Left ventricle myocardium inferior (tissue), 1 donor: ENCODE data around the gene CHTF8. TPM values are rescaled to one million over a fixed set of nuclear protein-coding genes. Genes with fewer than 3 reads are reported as not detected.
A peak's percentile ranks its signal among the peaks of the same experiment; 100 is the strongest.
"Not testable (repeated sequence)": the region's sequence is repeated elsewhere in the genome, so short reads cannot be mapped to it uniquely, and the experiment has no call there.

Source experiments
- DNase-seq: peaks from one replicate; pipeline ENCODE4 v3.0.0-alpha.2; 2020
- H3K27ac ChIP-seq: fragments of 200-600 bp; replicated peaks from 2 replicates; pipeline ENCODE4 v1.8.0; 2021
- H3K27me3 ChIP-seq: fragments of 200-600 bp; 2 replicates; pipeline ENCODE4 v1.8.0; 2021; ENCODE audit warnings: low read depth
- H3K36me3 ChIP-seq: fragments of 200-600 bp; 2 replicates; pipeline ENCODE4 v1.8.0; 2021
- H3K4me1 ChIP-seq: fragments of 200-600 bp; 2 replicates; pipeline ENCODE4 v1.8.0; 2021
- H3K4me3 ChIP-seq: fragments of 200-600 bp; 2 replicates; pipeline ENCODE4 v1.8.0; 2021; ENCODE audit warnings: mild to moderate bottlenecking, moderate library complexity
- H3K9me3 ChIP-seq: fragments of 200-600 bp; replicated peaks from 2 replicates; pipeline ENCODE4 v1.8.0; 2021
- intact Hi-C: fragments of 100-400 bp; cut with micrococcal nuclease; formaldehyde crosslinking; loops from one replicate; pipeline ENCODE4 v1.11.0; 2022
- total RNA-seq: library from RNA; stranded (reverse); fragmentation: NEBNext Ultra II Directional; extraction: Animal tissue kit (Norgen Biotek cat#: 25700); gene quantifications from one replicate; pipeline ENCODE4 v1.2.1, GENCODE V29; 2021
- TF ChIP-seq, protein P1 (sequence below): fragments of 200-600 bp; IDR thresholded peaks from 2 replicates; pipeline ENCODE4 v1.8.0; 2021; ENCODE audit warnings: antibody characterized with exemption, mild to moderate bottlenecking, borderline replicate concordance
- donor health status: DM: no; HTN: yes; CAD: no; lungs with severe emphysema.

CHTF8 gene
- total RNA-seq, 1 donor from 2014 or later = 52.4 TPM

DNA sequence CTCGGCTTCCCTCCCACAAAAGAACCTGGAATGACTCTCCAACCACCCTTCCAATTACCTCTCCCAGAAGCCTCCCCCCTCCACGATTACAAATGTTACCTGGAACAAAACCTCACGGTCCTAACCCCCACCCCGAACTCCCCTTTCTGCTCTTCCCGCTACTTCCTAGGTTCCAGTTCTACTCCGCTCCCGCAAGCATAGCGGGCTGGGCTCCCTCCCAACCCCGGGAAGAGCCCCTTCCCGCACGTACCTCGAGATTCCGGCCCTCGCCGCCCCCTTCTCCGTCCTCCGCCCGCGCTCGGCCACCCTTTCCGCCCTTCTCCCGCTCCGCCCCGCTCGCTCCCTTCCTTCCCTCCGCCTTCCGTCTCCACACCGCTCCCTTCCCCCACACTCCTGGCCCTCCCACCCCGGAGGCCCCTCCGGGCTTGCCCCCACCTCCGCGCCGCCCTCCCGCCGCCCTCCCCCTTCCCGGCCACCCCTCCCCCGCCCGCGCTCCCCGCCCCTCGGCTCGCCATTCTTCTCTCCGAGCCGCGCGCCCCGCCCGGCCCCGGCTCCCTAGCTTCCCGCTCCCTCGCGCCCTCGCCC lies 457 bp downstream of the CHTF8 start:
- peaks cover 40% of the 10 kb centered on the region for H3K4me1 ChIP-seq
- H3K9me3 ChIP-seq = no peaks in the 10 kb centered on the region
- H3K4me3 ChIP-seq = peak overlapping the region; percentile 79
- intact Hi-C loops = no loop called here
- H3K36me3 ChIP-seq = peaks cover 11% of the 10 kb centered on the region
- DNase-seq = peak; percentile 79
- H3K27ac ChIP-seq = peak overlapping the region; percentile 94
- TF ChIP-seq, protein P1, sequence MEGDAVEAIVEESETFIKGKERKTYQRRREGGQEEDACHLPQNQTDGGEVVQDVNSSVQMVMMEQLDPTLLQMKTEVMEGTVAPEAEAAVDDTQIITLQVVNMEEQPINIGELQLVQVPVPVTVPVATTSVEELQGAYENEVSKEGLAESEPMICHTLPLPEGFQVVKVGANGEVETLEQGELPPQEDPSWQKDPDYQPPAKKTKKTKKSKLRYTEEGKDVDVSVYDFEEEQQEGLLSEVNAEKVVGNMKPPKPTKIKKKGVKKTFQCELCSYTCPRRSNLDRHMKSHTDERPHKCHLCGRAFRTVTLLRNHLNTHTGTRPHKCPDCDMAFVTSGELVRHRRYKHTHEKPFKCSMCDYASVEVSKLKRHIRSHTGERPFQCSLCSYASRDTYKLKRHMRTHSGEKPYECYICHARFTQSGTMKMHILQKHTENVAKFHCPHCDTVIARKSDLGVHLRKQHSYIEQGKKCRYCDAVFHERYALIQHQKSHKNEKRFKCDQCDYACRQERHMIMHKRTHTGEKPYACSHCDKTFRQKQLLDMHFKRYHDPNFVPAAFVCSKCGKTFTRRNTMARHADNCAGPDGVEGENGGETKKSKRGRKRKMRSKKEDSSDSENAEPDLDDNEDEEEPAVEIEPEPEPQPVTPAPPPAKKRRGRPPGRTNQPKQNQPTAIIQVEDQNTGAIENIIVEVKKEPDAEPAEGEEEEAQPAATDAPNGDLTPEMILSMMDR = no peak
- no peaks in the 10 kb centered on the region for H3K27me3 ChIP-seq

DNA sequence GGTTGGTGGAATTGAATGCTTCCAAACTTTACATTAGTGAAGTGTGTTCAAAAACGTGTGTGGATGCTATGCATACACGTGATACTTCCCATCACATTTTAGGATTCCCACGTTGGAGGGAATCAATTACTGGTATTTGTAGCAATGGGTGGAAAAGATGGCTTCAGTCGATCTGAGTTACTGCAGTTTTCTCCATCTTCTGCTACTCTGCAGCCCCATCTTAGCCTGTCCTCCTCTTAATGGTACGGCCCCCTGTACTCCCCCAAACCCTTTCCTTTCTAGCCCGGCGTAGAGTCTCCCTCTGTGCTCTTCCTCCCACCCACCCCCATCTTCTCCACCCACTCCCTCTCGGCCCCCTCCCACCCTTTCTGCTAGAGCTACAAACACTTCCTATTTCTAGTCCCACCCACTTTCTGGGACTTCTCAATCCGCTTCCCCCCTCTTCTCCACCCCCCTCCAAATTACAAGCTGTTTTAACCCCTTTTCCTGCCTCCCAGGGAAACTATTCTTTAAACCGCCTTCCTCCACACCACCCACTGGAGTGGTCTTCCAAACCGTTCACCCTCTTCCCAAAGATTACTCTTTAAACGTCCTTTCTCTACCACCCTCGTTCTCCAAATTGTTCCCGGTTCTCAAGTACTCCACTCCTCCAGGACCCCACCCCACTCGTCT lies 1.1 kb downstream of the CHTF8 start:
- DNase-seq = no peak
- intact Hi-C loops = no loop called here
- peak overlapping the region; percentile 94 for H3K27ac ChIP-seq
- no peaks in the 10 kb centered on the region for H3K9me3 ChIP-seq
- peaks cover 6% of the 10 kb centered on the region for H3K36me3 ChIP-seq
- H3K4me1 ChIP-seq = peaks cover 46% of the 10 kb centered on the region
- peak overlapping the region; percentile 79 for H3K4me3 ChIP-seq
- TF ChIP-seq, protein P1 = no peak
- H3K27me3 ChIP-seq = no peaks in the 10 kb centered on the region

DNA sequence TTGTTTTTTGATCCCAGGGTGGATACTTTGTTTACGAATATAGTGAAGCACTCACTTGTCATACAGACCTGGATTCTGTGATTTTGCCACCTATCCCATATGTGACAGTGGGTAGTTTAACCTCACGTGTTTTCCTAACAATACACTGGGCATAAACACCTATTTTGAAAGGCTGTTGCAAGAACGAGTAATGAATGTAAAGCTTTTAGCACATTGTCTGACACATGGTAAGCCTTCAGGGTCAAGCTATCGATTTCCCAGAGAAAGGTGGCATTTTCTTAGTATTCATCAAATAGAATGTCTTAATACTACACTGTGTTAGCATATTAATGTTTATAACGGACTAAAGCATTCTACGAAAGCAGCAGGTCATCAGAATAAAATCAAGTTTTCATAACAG lies 1.9 kb downstream of the CHTF8 start:
- intact Hi-C loops = no loop called here
- Histone ChIP-seq H3K36me3 (peaks cover 6% of the 10 kb centered on the region), H3K4me3 (no peak overlapping the region), H3K27ac (no peak overlapping the region), H3K4me1 (peaks cover 46% of the 10 kb centered on the region), H3K9me3 (no peaks in the 10 kb centered on the region), H3K27me3 (no peaks in the 10 kb centered on the region)
- DNase-seq = no peak
- TF ChIP-seq, protein P1 = no peak

DNA sequence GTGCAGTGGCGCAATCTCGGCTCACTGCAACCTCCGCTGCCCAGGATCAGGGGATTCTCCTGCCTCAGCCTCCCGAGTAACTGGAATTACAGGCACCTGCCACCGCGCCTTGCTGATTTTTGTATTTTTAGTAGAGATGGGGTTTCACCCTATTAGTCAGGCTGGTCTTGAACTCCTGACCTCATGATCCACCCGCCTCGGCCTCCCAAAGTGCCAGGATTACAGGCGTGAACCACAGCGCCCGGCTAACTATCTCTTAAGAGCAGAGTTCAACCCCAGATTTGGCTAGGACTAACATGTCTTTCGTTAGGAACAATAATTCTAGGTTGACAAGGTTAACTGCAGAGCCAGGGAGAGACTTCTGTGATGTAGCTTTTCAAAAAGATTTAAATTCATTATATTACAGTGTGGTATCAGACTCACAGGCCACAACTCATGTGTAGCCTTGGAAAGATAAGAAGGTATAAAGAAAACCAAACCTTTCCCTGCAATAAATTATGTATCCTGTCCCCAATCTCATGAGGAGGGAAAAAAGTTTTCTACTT lies 4.3 kb downstream of the CHTF8 start:
- intact Hi-C loops = no loop called here
- Histone ChIP-seq H3K36me3 (peaks cover 6% of the 10 kb centered on the region), H3K27ac (no peak overlapping the region), H3K9me3 (no peaks in the 10 kb centered on the region), H3K4me3 (no peak overlapping the region), H3K27me3 (no peaks in the 10 kb centered on the region), H3K4me1 (peaks cover 39% of the 10 kb centered on the region)
- no peak for DNase-seq
- TF ChIP-seq, protein P1 = no peak

DNA sequence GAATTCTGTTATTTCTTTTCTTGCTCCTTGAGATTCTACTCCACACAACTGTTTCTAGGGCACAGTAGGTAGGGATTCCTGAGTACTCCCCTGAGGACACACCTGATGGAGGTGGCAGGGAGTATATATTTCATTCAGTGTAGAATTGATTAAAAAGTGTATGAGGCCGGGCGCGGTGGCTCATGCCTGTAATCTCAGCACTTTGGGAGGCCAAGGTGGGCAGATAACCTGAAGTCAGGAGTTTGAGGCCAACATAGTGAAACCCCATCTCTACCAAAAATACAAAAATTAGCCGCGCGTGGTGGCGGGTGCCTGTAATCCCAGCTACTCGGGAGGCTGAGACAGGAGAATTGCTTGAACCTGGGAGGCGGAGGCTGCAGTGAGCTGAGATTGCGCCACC lies 5.6 kb downstream of the CHTF8 start:
- H3K9me3 ChIP-seq, intact Hi-C loops, H3K36me3 ChIP-seq: not testable (repeated sequence)

DNA sequence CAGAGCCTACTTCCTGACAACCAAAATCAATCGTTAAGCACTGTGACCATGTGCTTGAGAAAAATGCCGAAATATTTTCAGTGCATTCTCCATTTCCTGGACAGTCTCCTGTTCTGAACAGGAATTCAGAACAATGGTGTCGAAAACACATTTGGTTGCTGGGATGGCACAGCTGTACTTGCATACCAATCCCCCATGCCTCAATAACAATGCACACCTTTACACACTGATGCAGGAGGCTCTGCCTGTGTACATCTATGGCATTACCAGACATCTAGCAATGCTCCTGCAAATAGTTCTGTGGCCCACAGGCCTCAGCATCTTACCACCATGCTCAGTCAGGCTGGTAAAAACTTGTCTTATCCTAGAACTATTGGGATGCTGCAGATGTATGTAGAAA lies 6.2 kb downstream of the CHTF8 start:
- no peak for DNase-seq
- intact Hi-C loops = no loop called here
- Histone ChIP-seq H3K9me3 (no peaks in the 10 kb centered on the region), H3K36me3 (peaks cover 9% of the 10 kb centered on the region), H3K27me3 (no peaks in the 10 kb centered on the region), H3K4me1 (peaks cover 24% of the 10 kb centered on the region), H3K27ac (no peak overlapping the region), H3K4me3 (no peak overlapping the region)
- TF ChIP-seq, protein P1 = no peak

More for the DNA sequence above, 5.6 kb downstream of the CHTF8 start:
- H3K27me3 ChIP-seq, H3K4me3 ChIP-seq, DNase-seq, H3K27ac ChIP-seq: not testable (repeated sequence)
- H3K4me1 ChIP-seq = peaks cover 30% of the 10 kb centered on the region

DNA sequence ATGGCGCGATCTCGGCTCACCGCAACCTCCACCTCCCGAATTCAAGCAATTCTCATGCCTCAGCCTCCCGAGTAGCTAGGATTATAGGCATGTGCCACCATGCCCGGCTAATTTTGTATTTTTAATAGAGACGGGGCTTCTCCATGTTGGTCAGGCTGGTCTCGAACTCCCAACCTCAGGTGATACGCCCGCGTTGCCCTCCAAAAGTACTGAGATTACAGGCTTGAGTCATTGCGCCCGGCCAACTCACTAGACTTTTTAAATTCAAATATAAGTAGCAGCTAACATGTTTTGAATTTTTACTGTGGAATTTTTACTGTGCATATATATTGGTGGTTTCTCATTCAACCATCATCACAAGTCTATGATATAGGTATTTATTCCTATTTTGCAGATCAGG lies 7.4 kb downstream of the CHTF8 start:
- not testable (repeated sequence) for DNase-seq

DNA sequence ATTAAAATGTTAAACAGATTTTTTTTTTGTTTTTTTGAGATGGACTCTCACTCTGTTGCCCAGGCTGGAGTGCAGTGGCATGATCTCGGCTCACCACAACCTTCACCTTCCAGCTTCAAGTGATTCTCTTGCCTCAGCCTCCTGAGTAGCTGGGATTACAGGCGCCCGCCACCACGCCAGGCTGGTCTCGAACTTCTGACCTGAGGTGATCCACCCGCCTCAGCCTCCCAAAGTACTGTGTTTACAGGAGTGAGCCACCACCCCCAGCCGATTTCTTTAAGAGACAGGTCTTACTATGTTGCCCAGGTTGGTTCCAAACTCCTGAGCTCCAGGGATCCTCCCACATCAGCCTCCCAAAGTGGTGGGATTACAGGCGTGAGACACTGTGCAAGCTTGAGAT lies 8.0 kb downstream of the CHTF8 start:
- intact Hi-C loops = loop anchor here (5.0 kb wide), 1 partner anchor 222 kb away; no protein-coding TSS in a partner anchor
- H3K27ac ChIP-seq, H3K27me3 ChIP-seq, H3K4me3 ChIP-seq, H3K9me3 ChIP-seq, DNase-seq: not testable (repeated sequence)
- Histone ChIP-seq H3K36me3 (peaks cover 27% of the 10 kb centered on the region), H3K4me1 (peaks cover 13% of the 10 kb centered on the region)

More for the DNA sequence above, 7.4 kb downstream of the CHTF8 start:
- not testable (repeated sequence) for H3K4me3 ChIP-seq, H3K27ac ChIP-seq, H3K27me3 ChIP-seq, H3K9me3 ChIP-seq
- intact Hi-C loops = loop anchor here (5.0 kb wide), 1 partner anchor 223 kb away; no protein-coding TSS in a partner anchor
- Histone ChIP-seq H3K4me1 (peaks cover 13% of the 10 kb centered on the region), H3K36me3 (peaks cover 22% of the 10 kb centered on the region)
